Hepatocyte (in vitro differentiated cells): ENCODE results near the gene IER5. TPM values are rescaled to one million over a fixed set of nuclear protein-coding genes. Genes with fewer than 3 reads are reported as not detected.

Source experiments
- DNase-seq: peaks from one replicate; pipeline ENCODE4 v3.0.0-alpha.2; 2016; ENCODE audit warnings: low spot score
- H2AFZ ChIP-seq: fragments of 200-600 bp; sonication (generic); 2 replicates; pipeline ENCODE4 v1.6.0; 2016; ENCODE audit warnings: antibody characterized with exemption, mild to moderate bottlenecking
- H3K27ac ChIP-seq: fragments of 200-600 bp; sonication (generic); 2 replicates; pipeline ENCODE4 v1.5.1; 2016; ENCODE audit warnings: mild to moderate bottlenecking
- H3K27me3 ChIP-seq: fragments of 200-600 bp; sonication (generic); 2 replicates; pipeline ENCODE4 v1.6.1; 2016
- H3K36me3 ChIP-seq: fragments of 200-600 bp; sonication (generic); replicated peaks from 2 replicates; pipeline ENCODE4 v1.5.1; 2016; ENCODE audit warnings: low read depth; ENCODE audit not compliant: insufficient read depth
- H3K4me1 ChIP-seq: fragments of 200-600 bp; sonication (generic); 2 replicates; pipeline ENCODE4 v1.5.1; 2016; ENCODE audit warnings: mild to moderate bottlenecking, moderate library complexity; ENCODE audit not compliant: insufficient read depth
- H3K4me2 ChIP-seq: fragments of 200-600 bp; sonication (generic); 2 replicates; pipeline ENCODE4 v1.6.0; 2016
- H3K4me3 ChIP-seq: fragments of 200-600 bp; sonication (generic); 2 replicates; pipeline ENCODE4 v1.5.1; 2016; ENCODE audit warnings: mild to moderate bottlenecking
- H3K79me2 ChIP-seq: fragments of 200-600 bp; sonication (generic); 2 replicates; pipeline ENCODE4 v1.6.0; 2017; ENCODE audit warnings: mild to moderate bottlenecking
- H3K9me2 ChIP-seq: fragments of 200-600 bp; sonication (generic); replicated peaks from 2 replicates; pipeline ENCODE4 v1.6.0; 2017; ENCODE audit warnings: mild to moderate bottlenecking; ENCODE audit not compliant: insufficient read depth
- H3K9me3 ChIP-seq: fragments of 200-600 bp; sonication (generic); 2 replicates; pipeline ENCODE4 v1.5.1; 2016; ENCODE audit warnings: low read depth, mild to moderate bottlenecking
- H4K20me1 ChIP-seq: fragments of 200-600 bp; sonication (generic); 2 replicates; pipeline ENCODE4 v1.6.0; 2016; ENCODE audit warnings: mild to moderate bottlenecking; ENCODE audit not compliant: insufficient read depth, poor library complexity, severe bottlenecking
- CTCF ChIP-seq: fragments of 200-600 bp; sonication (generic); IDR thresholded peaks from 2 replicates; pipeline ENCODE4 v1.5.1; 2016; ENCODE audit warnings: antibody characterized with exemption, mild to moderate bottlenecking; ENCODE audit not compliant: poor library complexity
- EZH2 ChIP-seq: fragments of 200-600 bp; sonication (generic); IDR thresholded peaks from 2 replicates; pipeline ENCODE4 v1.6.1; 2016; ENCODE audit warnings: antibody characterized with exemption, mild to moderate bottlenecking, borderline replicate concordance
- EZH2phosphoT487 ChIP-seq: fragments of 200-600 bp; sonication (generic); IDR thresholded peaks from one replicate; pipeline ENCODE4 v1.6.1; 2018; ENCODE audit warnings: antibody characterized with exemption, mild to moderate bottlenecking, low read depth, moderate library complexity; ENCODE audit not compliant: unreplicated experiment, severe bottlenecking
- WGBS: methylation state at CpG from one replicate; pipeline ENCODE4 v1.1.6; 2016; ENCODE audit warnings: low lambda C conversion rate; ENCODE audit errors: missing lambda C conversion rate; 5-methylcytosine and 5-hydroxymethylcytosine counted together
- polyA plus RNA-seq: library from polyadenylated mRNA; unstranded; fragments of >200 nt; fragmentation: Nextera tagmentation; extraction: Ambion mirVana; gene quantifications from 2 replicates; pipeline ENCODE4 v1.2.1, GENCODE V29; 2016
- total RNA-seq: library from RNA; depleted of rRNA; stranded (reverse); fragments of >200 nt; gene quantifications from 2 replicates; pipeline ENCODE4 v1.2.3, GENCODE V29; 2014

IER5 gene
- total and polyA plus RNA-seq, 2 experiments from 2014 or later = 16.6 to 23.1 TPM

DNA sequence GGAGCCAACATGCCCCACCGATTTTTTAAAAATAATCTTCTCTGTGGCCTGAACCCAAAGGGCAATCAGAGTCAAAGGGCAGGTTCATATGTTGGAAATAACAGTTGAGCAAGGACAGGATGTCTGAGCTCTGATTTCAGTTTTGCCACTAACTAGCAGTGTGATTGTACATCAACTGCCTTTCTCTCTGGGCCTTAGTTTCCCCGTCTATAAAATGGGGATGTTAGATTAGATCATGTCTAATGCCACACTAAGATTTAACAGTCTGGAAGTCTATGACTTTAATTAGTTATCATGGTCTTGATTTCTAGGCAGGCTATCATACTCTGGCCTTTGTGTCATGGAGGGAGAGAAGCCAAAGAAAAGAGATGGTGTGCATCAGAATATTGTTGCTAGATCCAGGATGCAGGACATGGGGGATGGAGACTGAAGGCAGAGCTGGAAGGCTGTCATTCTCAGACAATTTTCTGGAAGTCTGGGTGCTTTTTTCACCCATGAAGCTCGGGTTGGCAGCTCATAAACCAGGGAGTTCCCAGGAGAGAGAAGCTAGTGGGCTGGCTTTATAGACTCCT is 28.4 kb downstream of the IER5 start:
- H3K27me3 ChIP-seq = no peaks in the 10 kb centered on the region
- no peak overlapping the region for H3K4me2 ChIP-seq
- H3K79me2 ChIP-seq = no peaks in the 10 kb centered on the region
- WGBS = 81% methylated on average over 3 of the region's 3 CpGs
- H2AFZ ChIP-seq = no peak overlapping the region
- peaks cover 33% of the 10 kb centered on the region for H3K4me1 ChIP-seq
- DNase-seq = no peak
- H3K9me2 ChIP-seq = no peaks in the 10 kb centered on the region
- H3K9me3 ChIP-seq = no peaks in the 10 kb centered on the region
- no peak for TF ChIP-seq EZH2
- TF ChIP-seq CTCF = no peak
- no peak for TF ChIP-seq EZH2phosphoT487
- peak overlapping the region; percentile 59 for H3K27ac ChIP-seq
- no peaks in the 10 kb centered on the region for H4K20me1 ChIP-seq
- H3K36me3 ChIP-seq = no peaks in the 10 kb centered on the region
- H3K4me3 ChIP-seq = no peak overlapping the region

DNA sequence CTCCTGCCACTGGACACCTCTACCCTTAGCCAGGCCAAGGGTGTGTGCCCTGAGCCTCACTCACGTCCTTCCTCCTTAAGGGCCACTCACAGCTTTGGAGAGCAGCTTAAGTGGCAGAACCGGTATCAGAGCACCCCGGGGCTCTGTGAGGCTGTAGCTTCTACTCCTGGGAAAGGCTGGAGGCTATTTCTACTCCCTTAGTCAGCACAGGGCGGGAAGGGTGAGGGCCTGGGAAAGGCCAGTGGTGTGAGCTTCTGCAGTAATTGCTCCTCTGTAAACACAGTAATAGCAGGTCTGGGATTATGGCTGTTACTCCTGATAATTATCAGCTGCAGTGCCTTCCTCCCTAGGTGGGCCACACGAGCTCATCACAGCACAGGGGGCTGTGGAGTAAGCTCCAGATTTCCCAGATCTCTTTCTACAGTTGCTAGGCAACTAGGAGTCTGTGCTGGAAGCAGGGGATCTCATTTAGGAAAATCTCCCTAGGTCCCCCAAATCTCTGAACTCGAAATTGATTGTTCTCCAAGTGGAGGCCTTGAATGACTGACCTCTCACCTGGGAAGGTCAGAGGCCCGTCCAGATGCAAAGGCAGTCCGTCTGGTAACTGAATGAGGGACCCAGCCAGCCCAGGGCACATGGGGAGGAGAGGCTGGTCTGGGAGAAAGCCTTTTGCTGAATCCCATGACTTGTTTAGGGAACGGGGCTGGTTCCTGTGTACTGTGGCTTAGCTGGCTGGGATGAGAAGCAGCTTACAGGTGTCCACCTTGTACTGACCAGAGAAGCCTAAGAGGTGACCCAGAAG is 29.3 kb downstream of the IER5 start:
- H3K36me3 ChIP-seq = no peaks in the 10 kb centered on the region
- no peaks in the 10 kb centered on the region for H4K20me1 ChIP-seq
- no peaks in the 10 kb centered on the region for H3K9me3 ChIP-seq
- TF ChIP-seq EZH2phosphoT487 (no peak), EZH2 (no peak), CTCF (no peak)
- no peaks in the 10 kb centered on the region for H3K79me2 ChIP-seq
- H3K4me3 ChIP-seq = no peak overlapping the region
- H3K4me2 ChIP-seq = no peak overlapping the region
- H3K27ac ChIP-seq = peak overlapping the region; percentile 59
- peak; percentile 69 for DNase-seq
- H2AFZ ChIP-seq = no peak overlapping the region
- no peaks in the 10 kb centered on the region for H3K27me3 ChIP-seq
- peaks cover 26% of the 10 kb centered on the region for H3K4me1 ChIP-seq
- no peaks in the 10 kb centered on the region for H3K9me2 ChIP-seq
- 31% methylated on average over 9 of the region's 9 CpGs for WGBS

- Histone ChIP-seq H3K4me1 (peaks cover 18% of the 10 kb centered on the region), H3K27ac (peak overlapping the region; percentile 87), H3K79me2 (no peaks in the 10 kb centered on the region), H3K9me3 (no peaks in the 10 kb centered on the region), H4K20me1 (no peaks in the 10 kb centered on the region), H3K9me2 (no peaks in the 10 kb centered on the region), H3K27me3 (no peaks in the 10 kb centered on the region), H2AFZ (no peak overlapping the region), H3K4me2 (no peak overlapping the region), H3K36me3 (no peaks in the 10 kb centered on the region), H3K4me3 (no peak overlapping the region)
- TF ChIP-seq EZH2phosphoT487 (no peak), EZH2 (no peak), CTCF (no peak)
- WGBS = 77% methylated on average over 6 of the region's 6 CpGs
- DNase-seq = peak; percentile 73
These were observed 30.8 kb downstream of the IER5 start for GRCh38 chr1:181119093-181119989.
